Mesenchymal stem cell (in vitro differentiated cells and primary cell): ENCODE data around the gene C2orf76.

ENCODE experiments used
- DNase-seq: peaks from one replicate; pipeline ENCODE4 v3.0.0-alpha.2; 2013
- H2AFZ ChIP-seq: one replicate; pipeline ENCODE4 v1.6.1; 2013; ENCODE audit warnings: low read depth, mild to moderate bottlenecking, control low read depth, inconsistent platforms, low read length, moderate library complexity
- H2AK5ac ChIP-seq: 2 replicates; pipeline ENCODE4 v1.6.1; 2013; ENCODE audit warnings: low read length, moderate library complexity, mild to moderate bottlenecking, inconsistent platforms; ENCODE audit not compliant: severe bottlenecking
- H2BK120ac ChIP-seq: one replicate; pipeline ENCODE4 v1.6.1; 2013; ENCODE audit warnings: low read depth, mild to moderate bottlenecking, inconsistent platforms, low read length, moderate library complexity
- H2BK12ac ChIP-seq, 2 experiments: one replicate each; pipeline ENCODE4 v1.6.1; 2013; ENCODE audit warnings: inconsistent platforms in 2 of 2, low read length in 2 of 2, mild to moderate bottlenecking in 2 of 2, moderate library complexity in 2 of 2, control low read depth in 1 of 2
- H2BK15ac ChIP-seq: one replicate; pipeline ENCODE4 v1.6.1; 2013; ENCODE audit warnings: mild to moderate bottlenecking, low read depth, inconsistent platforms; ENCODE audit not compliant: poor library complexity, severe bottlenecking
- H2BK5ac ChIP-seq: 2 replicates; pipeline ENCODE4 v1.6.1; 2013; ENCODE audit warnings: low read depth, mild to moderate bottlenecking, low read length, control low read depth, inconsistent platforms; ENCODE audit not compliant: poor library complexity, severe bottlenecking
- H3K14ac ChIP-seq, 2 experiments: one replicate each; pipeline ENCODE4 v1.6.1; 2013; ENCODE audit warnings: inconsistent platforms in 2 of 2, low read length in 2 of 2, control low read depth in 1 of 2, mild to moderate bottlenecking in 1 of 2, moderate library complexity in 1 of 2
- H3K18ac ChIP-seq, 2 experiments: one replicate each; pipeline ENCODE4 v1.6.1; 2013; ENCODE audit warnings: inconsistent platforms in 2 of 2, low read length in 2 of 2, control low read depth in 1 of 2, low read depth in 1 of 2, mild to moderate bottlenecking in 1 of 2
- H3K23ac ChIP-seq, 2 experiments: one replicate each; pipeline ENCODE4 v1.6.1; 2013; ENCODE audit warnings: inconsistent platforms in 2 of 2, low read length in 2 of 2, mild to moderate bottlenecking in 2 of 2, moderate library complexity in 2 of 2, control low read depth in 1 of 2
- H3K27ac ChIP-seq: 2 replicates; pipeline ENCODE4 v1.5.1; 2013; ENCODE audit warnings: mild to moderate bottlenecking, moderate library complexity, low read length, control low read depth, inconsistent platforms; ENCODE audit not compliant: poor library complexity, severe bottlenecking
- H3K27me3 ChIP-seq, 2 experiments: 2 replicates each; pipeline versions ENCODE4 v1.6.1 to v1.7.0; 2013; ENCODE audit warnings: low read length in 2 of 2, mild to moderate bottlenecking in 2 of 2, moderate library complexity in 2 of 2, control low read depth in 1 of 2, inconsistent platforms in 1 of 2; ENCODE audit not compliant: control insufficient read depth in 1 of 2, insufficient read depth in 1 of 2
- H3K36me3 ChIP-seq, 2 experiments: 2 replicates each; pipeline versions ENCODE4 v1.6.1 to v1.7.0; 2013; ENCODE audit warnings: low read length in 2 of 2, control low read depth in 1 of 2, inconsistent platforms in 1 of 2, low read depth in 1 of 2, mild to moderate bottlenecking in 1 of 2; ENCODE audit not compliant: insufficient read depth in 2 of 2, control insufficient read depth in 1 of 2
- H3K4ac ChIP-seq, 2 experiments: one replicate each; pipeline ENCODE4 v1.6.1; 2013; ENCODE audit warnings: inconsistent platforms in 2 of 2, low read length in 2 of 2, mild to moderate bottlenecking in 2 of 2, moderate library complexity in 2 of 2, control low read depth in 1 of 2, low read depth in 1 of 2
- H3K4me1 ChIP-seq: 2 replicates; pipeline ENCODE4 v1.6.1; 2013; ENCODE audit warnings: low read depth, low read length, control low read depth; ENCODE audit not compliant: control insufficient read depth, insufficient read depth
- H3K4me2 ChIP-seq: 2 replicates; pipeline ENCODE4 v1.6.1; 2013; ENCODE audit warnings: low read length, mild to moderate bottlenecking, inconsistent platforms; ENCODE audit not compliant: poor library complexity, severe bottlenecking
- H3K4me3 ChIP-seq, 2 experiments: 2 replicates each; pipeline versions ENCODE4 v1.5.1 to v1.7.0; 2013; ENCODE audit warnings: low read length in 2 of 2, mild to moderate bottlenecking in 2 of 2, control low read depth in 1 of 2, low read depth in 1 of 2; ENCODE audit not compliant: insufficient read depth in 1 of 2
- H3K79me1 ChIP-seq: replicated peaks from 2 replicates; pipeline ENCODE4 v1.6.1; 2013; ENCODE audit warnings: mild to moderate bottlenecking, control low read depth, low read length, inconsistent platforms; ENCODE audit not compliant: poor library complexity, severe bottlenecking
- H3K9ac ChIP-seq: 2 replicates; pipeline ENCODE4 v1.7.0; 2013; ENCODE audit warnings: mild to moderate bottlenecking, low read length, moderate library complexity
- H3K9me3 ChIP-seq: 2 replicates; pipeline ENCODE4 v1.7.0; 2013; ENCODE audit warnings: mild to moderate bottlenecking, low read length; ENCODE audit not compliant: control insufficient read depth
- H4K8ac ChIP-seq: one replicate; pipeline ENCODE4 v1.6.1; 2013; ENCODE audit warnings: inconsistent platforms, mild to moderate bottlenecking, low read length, moderate library complexity
- H4K91ac ChIP-seq: one replicate; pipeline ENCODE4 v1.6.1; 2013; ENCODE audit warnings: mild to moderate bottlenecking, low read length, inconsistent platforms
- whole genome bisulfite sequencing: methylation state at CpG from one replicate; pipeline ENCODE4 v1.1.7; 2013; ENCODE audit warnings: mixed read lengths; 5-methylcytosine and 5-hydroxymethylcytosine counted together

C2orf76 gene

DNA sequence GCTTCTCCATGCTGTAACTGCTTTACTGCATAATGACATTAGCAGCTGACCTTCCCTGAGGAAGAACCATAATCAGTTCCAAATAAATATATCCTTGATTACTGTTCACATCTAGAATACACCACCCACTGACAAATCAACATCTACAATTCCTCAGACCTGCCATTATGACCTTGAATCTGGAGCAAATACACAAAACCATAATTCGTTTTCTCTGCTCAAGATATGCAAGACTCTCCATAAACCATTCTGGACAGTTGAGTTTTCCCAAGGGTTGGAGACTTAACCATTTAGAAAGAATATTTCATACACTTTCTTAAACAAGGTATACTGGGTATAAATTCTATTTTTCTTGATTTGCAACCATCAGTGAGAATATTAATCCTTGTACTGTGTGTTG lies 11.8 kb downstream of the C2orf76 start:
- H3K79me1 ChIP-seq, result peaks cover 18% of the 10 kb centered on the region
- no peak overlapping the region for H3K23ac ChIP-seq
- no peak overlapping the region for H2AK5ac ChIP-seq
- no peak for DNase-seq
- no peak overlapping the region for H3K18ac ChIP-seq
- no peak overlapping the region for H2AFZ ChIP-seq
- H3K4me2 ChIP-seq, result no peak overlapping the region
- no peak overlapping the region for H3K4me3 ChIP-seq
- H3K14ac ChIP-seq, result no peak overlapping the region
- H2BK5ac ChIP-seq, result no peak overlapping the region
- H3K36me3 ChIP-seq, result no peaks in the 10 kb centered on the region
- no peak overlapping the region for H2BK15ac ChIP-seq
- H2BK12ac ChIP-seq, result no peak overlapping the region
- no peaks in the 10 kb centered on the region for H3K27me3 ChIP-seq
- no peaks in the 10 kb centered on the region for H3K9me3 ChIP-seq
- H3K27ac ChIP-seq, result no peak overlapping the region
- H3K4me1 ChIP-seq, result peaks cover 1% of the 10 kb centered on the region
- no peak overlapping the region for H4K8ac ChIP-seq
- no peak overlapping the region for H4K91ac ChIP-seq
- no peak overlapping the region for H3K4ac ChIP-seq
- no peak overlapping the region for H3K9ac ChIP-seq
- WGBS, result 83% methylated on average over 1 of the region's 1 CpG
- no peak overlapping the region for H2BK120ac ChIP-seq

DNA sequence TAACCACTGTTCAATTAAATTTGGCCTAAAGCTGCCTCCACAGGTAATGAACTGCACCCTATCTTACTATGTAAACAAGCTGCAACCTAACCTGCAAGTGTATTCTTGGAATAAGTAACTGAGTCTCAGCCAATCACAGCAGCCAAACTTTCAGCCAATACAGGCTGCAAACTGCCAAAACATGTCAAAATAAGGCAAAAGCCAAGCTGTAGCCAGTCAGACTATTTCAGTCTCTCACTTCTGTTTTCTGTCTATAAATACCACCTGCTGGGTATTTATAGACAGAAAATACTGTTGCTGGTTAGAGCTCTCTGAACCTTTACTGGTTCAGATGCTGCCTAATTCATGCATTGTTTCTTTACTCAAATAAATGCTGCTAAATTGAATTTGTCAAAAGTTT lies 14.3 kb downstream of the C2orf76 start:
- Histone ChIP-seq H3K4me3 (no peak overlapping the region), H3K36me3 (no peaks in the 10 kb centered on the region), H3K27ac (no peak overlapping the region), H2AFZ (no peak overlapping the region), H4K8ac (no peak overlapping the region), H2AK5ac (no peak overlapping the region), H3K9ac (no peak overlapping the region), H3K79me1 (peaks cover 17% of the 10 kb centered on the region), H3K14ac (no peak overlapping the region), H2BK15ac (no peak overlapping the region), H2BK12ac (no peak overlapping the region), H2BK120ac (no peak overlapping the region), H2BK5ac (no peak overlapping the region), H3K9me3 (no peaks in the 10 kb centered on the region), H3K18ac (no peak overlapping the region), H4K91ac (no peak overlapping the region), H3K4me1 (peaks cover 1% of the 10 kb centered on the region), H3K4ac (no peak overlapping the region), H3K27me3 (no peaks in the 10 kb centered on the region), H3K23ac (no peak overlapping the region), H3K4me2 (no peak overlapping the region)
- DNase-seq, result no peak

DNA sequence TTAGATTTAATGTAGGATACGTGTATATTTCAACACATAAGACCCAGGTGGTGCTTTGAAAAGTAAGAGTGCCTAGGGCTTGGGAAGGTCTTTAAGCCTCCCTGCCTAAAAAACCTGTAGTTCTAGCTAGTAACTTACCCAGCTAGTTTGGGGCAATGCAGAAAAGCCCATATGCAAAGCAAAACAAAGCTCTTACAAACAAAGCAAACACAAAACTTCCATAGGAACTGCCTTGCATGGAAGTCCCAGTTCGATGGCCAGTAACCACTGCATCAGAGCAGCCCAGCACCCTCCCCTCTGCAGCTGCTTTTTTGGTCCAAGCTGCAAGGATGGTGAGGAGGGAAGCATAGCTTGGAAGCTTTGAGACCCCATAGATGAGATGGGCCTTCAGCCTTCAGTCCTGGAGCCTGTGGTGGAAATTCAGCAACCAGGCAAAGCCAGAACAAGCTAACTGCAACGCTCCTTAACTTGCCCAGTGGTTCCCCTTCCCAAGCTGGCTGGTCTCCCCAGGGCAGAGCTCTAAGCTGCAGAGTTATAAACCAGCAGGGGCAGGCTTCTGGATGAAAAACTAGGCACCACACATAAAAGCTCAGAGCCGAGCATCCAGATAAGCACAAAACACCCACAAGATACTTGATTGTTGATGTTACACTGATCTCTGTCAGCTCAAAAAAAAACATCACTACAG lies 16.2 kb downstream of the C2orf76 start:
- H3K27me3 ChIP-seq, result no peaks in the 10 kb centered on the region
- H3K9me3 ChIP-seq, result no peaks in the 10 kb centered on the region
- 60% methylated on average over 2 of the region's 4 CpGs for WGBS
- no peak overlapping the region for H2BK5ac ChIP-seq
- H2AFZ ChIP-seq, result no peak overlapping the region
- H2AK5ac ChIP-seq, result no peak overlapping the region
- H3K27ac ChIP-seq, result no peak overlapping the region
- H4K91ac ChIP-seq, result no peak overlapping the region
- H3K4me2 ChIP-seq, result no peak overlapping the region
- no peak overlapping the region for H3K18ac ChIP-seq
- peaks cover 13% of the 10 kb centered on the region for H3K79me1 ChIP-seq
- H2BK15ac ChIP-seq, result no peak overlapping the region
- no peak overlapping the region for H2BK12ac ChIP-seq
- H3K14ac ChIP-seq, result no peak overlapping the region
- H2BK120ac ChIP-seq, result no peak overlapping the region
- no peak overlapping the region for H4K8ac ChIP-seq
- H3K4me1 ChIP-seq, result peaks cover 1% of the 10 kb centered on the region
- H3K36me3 ChIP-seq, result no peaks in the 10 kb centered on the region
- no peak overlapping the region for H3K9ac ChIP-seq
- H3K4ac ChIP-seq, result no peak overlapping the region
- H3K23ac ChIP-seq, result no peak overlapping the region
- no peak for DNase-seq
- no peak overlapping the region for H3K4me3 ChIP-seq

DNA sequence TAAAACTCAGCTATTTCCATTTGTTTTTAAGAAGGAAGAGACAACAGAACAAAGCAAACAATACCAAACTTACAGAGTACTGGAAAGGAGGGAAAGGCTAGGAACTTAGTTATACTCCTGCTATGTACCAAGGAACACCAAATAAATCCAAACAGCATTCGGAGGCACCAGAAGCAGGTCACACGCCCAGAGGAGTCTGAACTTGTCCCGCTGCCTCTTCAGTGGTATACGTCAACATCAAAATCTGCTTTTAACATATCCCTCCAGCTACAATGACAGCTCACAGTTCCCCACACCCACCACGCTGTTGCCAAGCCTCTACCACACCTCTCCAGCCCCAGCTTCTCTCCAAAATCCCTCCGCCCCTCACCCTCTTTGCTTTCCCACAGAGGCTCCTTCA lies 17.3 kb downstream of the C2orf76 start:
- WGBS, result 90% methylated on average over 6 of the region's 6 CpGs
- no peak overlapping the region for H2AK5ac ChIP-seq
- no peak overlapping the region for H3K23ac ChIP-seq
- peaks cover 7% of the 10 kb centered on the region for H3K79me1 ChIP-seq
- H3K14ac ChIP-seq, result no peak overlapping the region
- H3K9ac ChIP-seq, result no peak overlapping the region
- H3K4ac ChIP-seq, result no peak overlapping the region
- H3K18ac ChIP-seq, result no peak overlapping the region
- no peak overlapping the region for H2BK120ac ChIP-seq
- no peak for DNase-seq
- no peak overlapping the region for H4K91ac ChIP-seq
- no peaks in the 10 kb centered on the region for H3K36me3 ChIP-seq
- H2BK5ac ChIP-seq, result no peak overlapping the region
- no peaks in the 10 kb centered on the region for H3K27me3 ChIP-seq
- no peak overlapping the region for H3K4me2 ChIP-seq
- peaks cover 1% of the 10 kb centered on the region for H3K4me1 ChIP-seq
- H3K4me3 ChIP-seq, result no peak overlapping the region
- H4K8ac ChIP-seq, result no peak overlapping the region
- H3K9me3 ChIP-seq, result no peaks in the 10 kb centered on the region
- H2AFZ ChIP-seq, result no peak overlapping the region
- H2BK12ac ChIP-seq, result no peak overlapping the region
- no peak overlapping the region for H2BK15ac ChIP-seq
- H3K27ac ChIP-seq, result no peak overlapping the region
